ENCODE results near the gene PGAM1. TPM values are rescaled to one million over a fixed set of nuclear protein-coding genes. Genes with fewer than 3 reads are reported as not detected.
"Not testable (repeated sequence)": the region's sequence is repeated elsewhere in the genome, so short reads cannot be mapped to it uniquely, and the experiment has no call there.

Gene PGAM1
- total RNA-seq, 2 experiments from 2014 or later, result 50.7 to 55.5 TPM

GRCh38 chr10:97474918-97475317, 48.9 kb downstream of the PGAM1 start:
- no peaks in the 10 kb centered on the region for H3K27me3 Mint-ChIP-seq
- no peak overlapping the region for H3K4me3 Mint-ChIP-seq
- intact Hi-C loops (cut with DNase I, micrococcal nuclease), result no loop called here
- H3K36me3 Mint-ChIP-seq (ENCODE audit: low read depth), result peaks cover 95% of the 10 kb centered on the region
- H3K4me3 ChIP-seq (ENCODE audit: low read length), result no peak overlapping the region
- peak overlapping the region; percentile 22 for H3K27ac Mint-ChIP-seq
- peaks cover 77% of the 10 kb centered on the region for H3K36me3 ChIP-seq (ENCODE audit: insufficient read depth, low read length)
- H3K4me1 ChIP-seq (ENCODE audit: insufficient read depth, low read length), result no peaks in the 10 kb centered on the region
- H3K27ac ChIP-seq (ENCODE audit: low read depth in 1 of 2, low read length in 2 of 2), result no peak overlapping the region
- CTCF ChIA-PET, result no interaction called here
- peaks cover 2% of the 10 kb centered on the region for H3K9me3 Mint-ChIP-seq
- no peaks in the 10 kb centered on the region for H3K27me3 ChIP-seq (ENCODE audit: control insufficient read depth in 1 of 2, insufficient read depth in 2 of 2, low read length in 2 of 2)
- no peaks in the 10 kb centered on the region for H3K4me1 Mint-ChIP-seq (ENCODE audit: low read depth)
- no peak for ATAC-seq (ENCODE audit: poor library complexity)
- no peaks in the 10 kb centered on the region for H3K9me3 ChIP-seq (ENCODE audit: control insufficient read depth in 1 of 2, insufficient read depth in 1 of 2, low read length in 2 of 2)
- TF ChIP-seq, protein P1, sequence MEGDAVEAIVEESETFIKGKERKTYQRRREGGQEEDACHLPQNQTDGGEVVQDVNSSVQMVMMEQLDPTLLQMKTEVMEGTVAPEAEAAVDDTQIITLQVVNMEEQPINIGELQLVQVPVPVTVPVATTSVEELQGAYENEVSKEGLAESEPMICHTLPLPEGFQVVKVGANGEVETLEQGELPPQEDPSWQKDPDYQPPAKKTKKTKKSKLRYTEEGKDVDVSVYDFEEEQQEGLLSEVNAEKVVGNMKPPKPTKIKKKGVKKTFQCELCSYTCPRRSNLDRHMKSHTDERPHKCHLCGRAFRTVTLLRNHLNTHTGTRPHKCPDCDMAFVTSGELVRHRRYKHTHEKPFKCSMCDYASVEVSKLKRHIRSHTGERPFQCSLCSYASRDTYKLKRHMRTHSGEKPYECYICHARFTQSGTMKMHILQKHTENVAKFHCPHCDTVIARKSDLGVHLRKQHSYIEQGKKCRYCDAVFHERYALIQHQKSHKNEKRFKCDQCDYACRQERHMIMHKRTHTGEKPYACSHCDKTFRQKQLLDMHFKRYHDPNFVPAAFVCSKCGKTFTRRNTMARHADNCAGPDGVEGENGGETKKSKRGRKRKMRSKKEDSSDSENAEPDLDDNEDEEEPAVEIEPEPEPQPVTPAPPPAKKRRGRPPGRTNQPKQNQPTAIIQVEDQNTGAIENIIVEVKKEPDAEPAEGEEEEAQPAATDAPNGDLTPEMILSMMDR (IDR thresholded peaks at IDR 0.05), result no peak
- DNase-seq, result no peak
- POLR2A ChIA-PET, result no interaction called here

- intact Hi-C loops (cut with DNase I, micrococcal nuclease), result no loop called here
- Histone ChIP-seq H3K9me3 (ENCODE audit: control insufficient read depth in 1 of 2, insufficient read depth in 1 of 2, low read length in 2 of 2) (no peaks in the 10 kb centered on the region), H3K27ac (ENCODE audit: low read depth in 1 of 2, low read length in 2 of 2) (no peak overlapping the region), H3K4me3 (ENCODE audit: low read length) (no peak overlapping the region), H3K36me3 (ENCODE audit: insufficient read depth, low read length) (peaks cover 79% of the 10 kb centered on the region), H3K27me3 (ENCODE audit: control insufficient read depth in 1 of 2, insufficient read depth in 2 of 2, low read length in 2 of 2) (no peaks in the 10 kb centered on the region), H3K4me1 (ENCODE audit: insufficient read depth, low read length) (no peaks in the 10 kb centered on the region)
- Mint-ChIP-seq H3K4me3 (no peak overlapping the region), H3K4me1 (ENCODE audit: low read depth) (no peaks in the 10 kb centered on the region), H3K36me3 (ENCODE audit: low read depth) (peaks cover 95% of the 10 kb centered on the region), H3K27me3 (no peaks in the 10 kb centered on the region), H3K27ac (no peak overlapping the region), H3K9me3 (peaks cover 2% of the 10 kb centered on the region)
- TF ChIP-seq, protein P1 (IDR thresholded peaks at IDR 0.05), result no peak
- DNase-seq (no peak), ATAC-seq (ENCODE audit: poor library complexity) (no peak)
- ChIA-PET CTCF (interaction anchor here (1.5 kb wide), 1 partner anchor 11 kb away, joined by 5 read pairs; no protein-coding TSS in a partner anchor), POLR2A (no interaction called here)
These were observed 50.1 kb downstream of the PGAM1 start for GRCh38 chr10:97475936-97476594.

DNA sequence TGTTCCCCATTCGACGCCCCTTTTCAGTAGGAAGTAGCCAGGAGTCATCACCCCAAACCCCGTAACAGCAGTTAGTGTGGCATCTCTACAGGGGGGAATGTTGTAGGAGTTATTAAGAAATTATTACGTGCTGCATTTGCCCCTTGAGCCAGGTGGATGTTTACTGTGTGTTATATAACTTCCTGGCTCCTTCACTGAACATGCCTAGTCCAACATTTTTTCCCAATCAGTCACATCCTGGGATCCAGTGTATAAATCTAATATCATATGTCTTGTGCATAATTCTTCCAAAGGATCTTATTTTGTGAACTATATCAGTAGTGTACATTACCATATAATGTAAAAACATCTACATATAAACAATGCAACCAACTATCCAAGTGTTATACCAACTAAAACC, 53.4 kb downstream of the PGAM1 start:
- H3K27me3 ChIP-seq (ENCODE audit: control insufficient read depth in 1 of 2, insufficient read depth in 2 of 2, low read length in 2 of 2); ATAC-seq (ENCODE audit: poor library complexity); H3K4me3 Mint-ChIP-seq; H3K4me1 Mint-ChIP-seq (ENCODE audit: low read depth); H3K4me1 ChIP-seq (ENCODE audit: insufficient read depth, low read length); POLR2A ChIA-PET; intact Hi-C loops (cut with DNase I, micrococcal nuclease); H3K27ac Mint-ChIP-seq; CTCF ChIA-PET; DNase-seq; H3K4me3 ChIP-seq (ENCODE audit: low read length); H3K27me3 Mint-ChIP-seq; H3K9me3 Mint-ChIP-seq; H3K9me3 ChIP-seq (ENCODE audit: control insufficient read depth in 1 of 2, insufficient read depth in 1 of 2, low read length in 2 of 2); H3K27ac ChIP-seq (ENCODE audit: low read depth in 1 of 2, low read length in 2 of 2): not testable (repeated sequence)
- peaks cover 86% of the 10 kb centered on the region for H3K36me3 Mint-ChIP-seq (ENCODE audit: low read depth)
- H3K36me3 ChIP-seq (ENCODE audit: insufficient read depth, low read length), result peaks cover 91% of the 10 kb centered on the region

- DNase-seq (no peak), ATAC-seq (ENCODE audit: poor library complexity) (no peak)
- intact Hi-C loops (cut with DNase I, micrococcal nuclease), result no loop called here
- Histone ChIP-seq H3K9me3 (ENCODE audit: control insufficient read depth in 1 of 2, insufficient read depth in 1 of 2, low read length in 2 of 2) (no peaks in the 10 kb centered on the region), H3K27me3 (ENCODE audit: control insufficient read depth in 1 of 2, insufficient read depth in 2 of 2, low read length in 2 of 2) (no peaks in the 10 kb centered on the region), H3K4me3 (ENCODE audit: low read length) (no peak overlapping the region), H3K36me3 (ENCODE audit: insufficient read depth, low read length) (peaks cover 86% of the 10 kb centered on the region), H3K27ac (ENCODE audit: low read depth in 1 of 2, low read length in 2 of 2) (no peak overlapping the region), H3K4me1 (ENCODE audit: insufficient read depth, low read length) (no peaks in the 10 kb centered on the region)
- Mint-ChIP-seq H3K36me3 (ENCODE audit: low read depth) (peaks cover 81% of the 10 kb centered on the region), H3K4me1 (ENCODE audit: low read depth) (peaks cover 5% of the 10 kb centered on the region), H3K4me3 (no peak overlapping the region), H3K27me3 (no peaks in the 10 kb centered on the region), H3K27ac (no peak overlapping the region), H3K9me3 (peaks cover 1% of the 10 kb centered on the region)
- ChIA-PET POLR2A (no interaction called here), CTCF (no interaction called here)
- TF ChIP-seq, protein P1 (IDR thresholded peaks at IDR 0.05), result no peak
These were observed 53.9 kb downstream of the PGAM1 start for GRCh38 chr10:97479939-97480338.
